ENCODE measurements around the gene LILRB5.
"Not testable (repeated sequence)": the region's sequence is repeated elsewhere in the genome, so short reads cannot be mapped to it uniquely, and the experiment has no call there.

The LILRB5 gene

DNA sequence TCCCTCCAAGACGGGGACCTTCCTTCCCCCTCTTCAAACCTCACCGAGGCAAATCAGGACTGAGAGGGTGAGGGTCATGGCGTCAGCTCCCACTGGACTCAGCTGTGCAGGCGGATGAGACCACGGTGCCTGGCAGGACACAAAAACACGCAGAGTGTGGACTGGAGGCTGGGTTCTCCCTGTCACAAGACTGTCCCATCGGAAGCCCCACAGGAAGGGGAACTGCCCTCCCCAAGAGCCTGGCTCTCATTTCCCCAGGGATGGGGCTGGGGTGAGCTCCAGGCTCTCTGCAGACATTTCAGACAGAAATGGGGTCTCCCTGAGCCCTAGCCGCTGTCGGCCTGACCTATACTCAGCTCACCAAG is at the start of gene LILRB5:
Gene LILRB5 (minus strand): TSS at position 158 of the 365 bp plus-strand sequence. CDS start 80 bp downstream, at position 78.
- no peak within 1 kb of the TSS for H3K27ac ChIP-seq
- H3K4me3 ChIP-seq = no peak within 1 kb of the TSS
- H3K9ac ChIP-seq (ENCODE audit: insufficient read length) = no peak within 1 kb of the TSS
- H3K9me3 ChIP-seq (ENCODE audit: low read depth, low read length) = no peaks in the 10 kb centered on the region
- no peak for DNase-seq (ENCODE audit: low read depth, low spot score)
- no peaks in the 10 kb centered on the region for H3K36me3 ChIP-seq (ENCODE audit: insufficient read depth, low read length)
- TF ChIP-seq FOXP2 (optimal IDR thresholded peaks at IDR 0.05; ENCODE audit: control extremely low read depth, extremely low read length, insufficient read depth) (no peak), EZH2 (IDR thresholded peaks at IDR 0.05) (no peak), POLR2AphosphoS5 (IDR thresholded peaks at IDR 0.05; ENCODE audit: borderline replicate concordance, low read depth, low read length) (no peak)

GRCh38 chr19:54305141-54305540 is 48.1 kb upstream of the LILRB5 start:
- TF ChIP-seq FOXP2 (optimal IDR thresholded peaks at IDR 0.05; ENCODE audit: control extremely low read depth, extremely low read length, insufficient read depth) = no peak
- TF ChIP-seq EZH2 (IDR thresholded peaks at IDR 0.05) = no peak
- no peak for TF ChIP-seq POLR2AphosphoS5 (IDR thresholded peaks at IDR 0.05; ENCODE audit: borderline replicate concordance, low read depth, low read length)
- Histone ChIP-seq H3K27ac (no peak overlapping the region), H3K4me3 (no peak overlapping the region), H3K36me3 (ENCODE audit: insufficient read depth, low read length) (no peaks in the 10 kb centered on the region), H3K9ac (ENCODE audit: insufficient read length) (no peak overlapping the region), H3K9me3 (ENCODE audit: low read depth, low read length) (no peaks in the 10 kb centered on the region)
- DNase-seq (ENCODE audit: low read depth, low spot score) = no peak

GRCh38 chr19:54302257-54302656 is 45.2 kb upstream of the LILRB5 start:
- no peak for DNase-seq (ENCODE audit: low read depth, low spot score)
- Histone ChIP-seq H3K4me3 (no peak overlapping the region), H3K36me3 (ENCODE audit: insufficient read depth, low read length) (no peaks in the 10 kb centered on the region)

GRCh38 chr19:54299515-54299914 is 42.4 kb upstream of the LILRB5 start:
- Histone ChIP-seq H3K27ac (no peak overlapping the region), H3K9ac (ENCODE audit: insufficient read length) (no peak overlapping the region), H3K36me3 (ENCODE audit: insufficient read depth, low read length) (no peaks in the 10 kb centered on the region), H3K9me3 (ENCODE audit: low read depth, low read length) (no peaks in the 10 kb centered on the region), H3K4me3 (no peak overlapping the region)
- TF ChIP-seq EZH2 (IDR thresholded peaks at IDR 0.05) (no peak), FOXP2 (optimal IDR thresholded peaks at IDR 0.05; ENCODE audit: control extremely low read depth, extremely low read length, insufficient read depth) (no peak), POLR2AphosphoS5 (IDR thresholded peaks at IDR 0.05; ENCODE audit: borderline replicate concordance, low read depth, low read length) (no peak)
- no peak for DNase-seq (ENCODE audit: low read depth, low spot score)

More at GRCh38 chr19:54302257-54302656, 45.2 kb upstream of the LILRB5 start:
- no peak for TF ChIP-seq FOXP2 (optimal IDR thresholded peaks at IDR 0.05; ENCODE audit: control extremely low read depth, extremely low read length, insufficient read depth)
- no peak for TF ChIP-seq EZH2 (IDR thresholded peaks at IDR 0.05)
- no peak for TF ChIP-seq POLR2AphosphoS5 (IDR thresholded peaks at IDR 0.05; ENCODE audit: borderline replicate concordance, low read depth, low read length)
- H3K27ac ChIP-seq = no peak overlapping the region
- no peak overlapping the region for H3K9ac ChIP-seq (ENCODE audit: insufficient read length)
- H3K9me3 ChIP-seq (ENCODE audit: low read depth, low read length) = no peaks in the 10 kb centered on the region

GRCh38 chr19:54299126-54299498 is 42.0 kb upstream of the LILRB5 start:
- no peak for TF ChIP-seq FOXP2 (optimal IDR thresholded peaks at IDR 0.05; ENCODE audit: control extremely low read depth, extremely low read length, insufficient read depth)
- TF ChIP-seq EZH2 (IDR thresholded peaks at IDR 0.05) = no peak
- TF ChIP-seq POLR2AphosphoS5 (IDR thresholded peaks at IDR 0.05; ENCODE audit: borderline replicate concordance, low read depth, low read length) = no peak
- H3K27ac ChIP-seq = no peak overlapping the region
- no peaks in the 10 kb centered on the region for H3K9me3 ChIP-seq (ENCODE audit: low read depth, low read length)
- no peak overlapping the region for H3K9ac ChIP-seq (ENCODE audit: insufficient read length)
- no peak for DNase-seq (ENCODE audit: low read depth, low spot score)
- H3K4me3 ChIP-seq = no peak overlapping the region
- no peaks in the 10 kb centered on the region for H3K36me3 ChIP-seq (ENCODE audit: insufficient read depth, low read length)

DNA sequence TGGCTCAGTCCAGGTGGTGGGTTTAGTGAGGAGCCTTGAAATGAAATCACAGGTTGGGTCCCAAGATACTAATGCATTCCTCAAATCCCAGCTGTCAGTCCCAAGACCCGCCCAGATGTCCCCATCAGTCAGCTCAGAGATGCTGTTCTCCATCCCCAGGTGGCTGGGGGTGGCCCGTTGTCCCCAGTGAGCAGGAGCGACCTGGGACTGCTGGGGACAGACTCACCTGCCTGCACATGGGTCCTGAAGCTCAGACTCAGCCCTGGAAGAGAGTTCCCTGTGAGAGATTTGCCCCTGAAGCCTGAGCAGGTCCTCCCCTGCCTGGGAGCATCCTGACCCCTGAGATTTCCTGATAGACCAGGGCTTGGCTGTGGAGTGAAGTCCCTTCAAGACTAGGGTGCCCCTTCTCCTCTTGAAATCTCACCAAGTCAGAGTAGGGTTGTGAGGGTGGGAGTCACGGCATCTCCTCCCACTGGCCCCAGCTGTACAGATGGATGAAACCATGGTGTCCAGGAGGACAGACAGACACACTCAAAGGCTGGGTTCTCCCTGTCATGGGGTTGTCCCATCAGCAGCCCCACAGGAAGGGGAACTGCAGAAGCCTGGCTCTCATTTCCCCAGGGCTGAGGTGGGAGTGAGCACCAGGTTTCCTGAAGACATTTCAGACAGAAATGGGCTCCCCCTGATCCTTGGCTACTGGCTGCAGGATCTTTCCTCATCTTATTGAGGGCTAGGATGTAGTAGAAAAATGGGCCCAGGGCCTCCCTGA is 41.5 kb upstream of the LILRB5 start:
- H3K9ac ChIP-seq (ENCODE audit: insufficient read length) = no peak overlapping the region
- no peak for DNase-seq (ENCODE audit: low read depth, low spot score)
- no peaks in the 10 kb centered on the region for H3K9me3 ChIP-seq (ENCODE audit: low read depth, low read length)
- no peak overlapping the region for H3K4me3 ChIP-seq
- TF ChIP-seq POLR2AphosphoS5 (IDR thresholded peaks at IDR 0.05; ENCODE audit: borderline replicate concordance, low read depth, low read length) (no peak), FOXP2 (optimal IDR thresholded peaks at IDR 0.05; ENCODE audit: control extremely low read depth, extremely low read length, insufficient read depth) (no peak), EZH2 (IDR thresholded peaks at IDR 0.05) (no peak)
- no peak overlapping the region for H3K27ac ChIP-seq
- H3K36me3 ChIP-seq (ENCODE audit: insufficient read depth, low read length) = no peaks in the 10 kb centered on the region

DNA sequence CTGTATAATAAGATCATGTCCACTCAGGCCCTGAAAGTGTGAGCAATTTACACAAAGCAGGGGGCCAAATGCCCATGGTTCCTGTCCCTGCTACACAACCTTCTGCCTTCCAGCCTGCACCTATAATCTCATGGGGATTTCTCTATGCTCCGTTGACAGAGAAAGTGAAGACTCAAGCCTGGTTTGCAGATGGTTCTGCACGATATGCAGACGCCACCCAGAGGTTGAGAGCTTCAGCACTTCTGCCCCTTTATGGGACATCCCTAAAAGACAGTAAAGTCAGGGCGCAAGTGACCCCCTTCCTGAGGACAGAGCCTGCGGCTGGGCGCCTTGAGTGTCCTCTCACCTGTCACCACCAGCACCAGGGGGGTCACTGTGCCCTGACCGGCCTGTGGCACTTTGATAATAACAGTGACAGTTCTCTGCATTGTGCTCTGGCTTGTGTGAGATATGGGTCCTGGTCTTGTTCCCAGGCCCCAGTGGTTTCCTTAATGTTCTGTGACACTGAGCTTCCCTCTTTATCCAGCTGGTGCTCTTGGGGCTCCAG is 40.8 kb upstream of the LILRB5 start:
- H3K9me3 ChIP-seq (ENCODE audit: low read depth, low read length) = no peaks in the 10 kb centered on the region
- DNase-seq (ENCODE audit: low read depth, low spot score) = no peak
- TF ChIP-seq EZH2 (IDR thresholded peaks at IDR 0.05) = no peak
- no peak for TF ChIP-seq POLR2AphosphoS5 (IDR thresholded peaks at IDR 0.05; ENCODE audit: borderline replicate concordance, low read depth, low read length)
- TF ChIP-seq FOXP2 (optimal IDR thresholded peaks at IDR 0.05; ENCODE audit: control extremely low read depth, extremely low read length, insufficient read depth) = no peak
- no peak overlapping the region for H3K4me3 ChIP-seq
- no peak overlapping the region for H3K9ac ChIP-seq (ENCODE audit: insufficient read length)
- no peak overlapping the region for H3K27ac ChIP-seq
- H3K36me3 ChIP-seq (ENCODE audit: insufficient read depth, low read length) = no peaks in the 10 kb centered on the region

GRCh38 chr19:54294539-54294938 is 37.5 kb upstream of the LILRB5 start:
- no peaks in the 10 kb centered on the region for H3K9me3 ChIP-seq (ENCODE audit: low read depth, low read length)
- TF ChIP-seq POLR2AphosphoS5 (IDR thresholded peaks at IDR 0.05; ENCODE audit: borderline replicate concordance, low read depth, low read length) (no peak), FOXP2 (optimal IDR thresholded peaks at IDR 0.05; ENCODE audit: control extremely low read depth, extremely low read length, insufficient read depth) (no peak), EZH2 (IDR thresholded peaks at IDR 0.05) (no peak)
- no peaks in the 10 kb centered on the region for H3K36me3 ChIP-seq (ENCODE audit: insufficient read depth, low read length)
- no peak for DNase-seq (ENCODE audit: low read depth, low spot score)
- H3K4me3 ChIP-seq = no peak overlapping the region
- H3K27ac ChIP-seq = no peak overlapping the region
- H3K9ac ChIP-seq (ENCODE audit: insufficient read length) = no peak overlapping the region

GRCh38 chr19:54289160-54289559 is 32.1 kb upstream of the LILRB5 start:
- H3K9ac ChIP-seq (ENCODE audit: insufficient read length); H3K9me3 ChIP-seq (ENCODE audit: low read depth, low read length); DNase-seq (ENCODE audit: low read depth, low spot score); H3K36me3 ChIP-seq (ENCODE audit: insufficient read depth, low read length); H3K27ac ChIP-seq; H3K4me3 ChIP-seq: not testable (repeated sequence)

All from SK-N-MC (cell line).